ENCODE measurements around the gene PLA2G15.

Gene PLA2G15, protein sequence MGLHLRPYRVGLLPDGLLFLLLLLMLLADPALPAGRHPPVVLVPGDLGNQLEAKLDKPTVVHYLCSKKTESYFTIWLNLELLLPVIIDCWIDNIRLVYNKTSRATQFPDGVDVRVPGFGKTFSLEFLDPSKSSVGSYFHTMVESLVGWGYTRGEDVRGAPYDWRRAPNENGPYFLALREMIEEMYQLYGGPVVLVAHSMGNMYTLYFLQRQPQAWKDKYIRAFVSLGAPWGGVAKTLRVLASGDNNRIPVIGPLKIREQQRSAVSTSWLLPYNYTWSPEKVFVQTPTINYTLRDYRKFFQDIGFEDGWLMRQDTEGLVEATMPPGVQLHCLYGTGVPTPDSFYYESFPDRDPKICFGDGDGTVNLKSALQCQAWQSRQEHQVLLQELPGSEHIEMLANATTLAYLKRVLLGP

DNA sequence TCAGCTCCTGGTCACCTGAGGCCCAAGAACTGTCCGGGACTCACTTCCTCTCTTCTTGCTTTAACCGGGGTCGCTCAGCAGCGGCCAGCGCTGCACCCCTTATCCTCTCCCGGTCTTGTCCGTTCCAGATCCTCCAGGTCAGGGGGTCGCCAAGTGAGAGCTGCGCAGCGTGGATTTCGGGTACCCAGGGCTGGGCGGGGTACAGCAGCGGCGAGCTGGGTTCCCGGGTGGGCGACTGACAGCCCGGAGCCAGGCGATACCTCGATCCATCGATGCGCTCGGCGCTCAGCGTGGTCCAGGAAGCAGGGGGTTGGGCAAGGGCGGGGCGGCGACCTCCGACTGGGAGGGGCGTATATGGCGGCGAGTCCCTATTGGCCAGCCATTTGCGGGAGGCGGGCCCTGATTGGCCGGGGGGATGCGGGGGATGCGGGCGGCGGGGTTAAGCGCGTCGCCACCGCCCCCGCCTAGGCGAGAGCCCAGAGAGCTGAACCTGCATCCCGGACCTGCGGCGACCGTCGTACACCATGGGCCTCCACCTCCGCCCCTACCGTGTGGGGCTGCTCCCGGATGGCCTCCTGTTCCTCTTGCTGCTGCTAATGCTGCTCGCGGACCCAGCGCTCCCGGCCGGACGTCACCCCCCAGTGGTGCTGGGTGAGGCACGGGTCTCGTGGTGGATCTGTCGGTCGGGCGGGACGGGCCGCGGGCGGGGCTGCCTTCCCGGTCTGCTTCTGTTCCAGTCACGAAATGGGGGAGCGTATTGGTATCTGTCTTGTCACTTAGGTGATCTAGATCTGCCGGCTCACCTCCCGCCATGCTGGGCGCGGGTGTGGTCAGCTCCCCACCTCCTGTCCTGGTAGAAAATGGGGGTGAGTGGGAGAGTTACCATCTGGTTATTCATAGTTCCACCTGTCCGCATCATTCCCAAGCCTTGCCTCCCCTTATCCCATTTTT is at the start of gene PLA2G15:
Gene PLA2G15 (plus strand): TSS at position 471 of the 951 bp plus-strand sequence. CDS start 54 bp downstream, at position 525.
- peak; percentile 94 to 95 for DNase-seq (ENCODE audit: low read depth in 2 of 2, low spot score in 1 of 2)

DNA sequence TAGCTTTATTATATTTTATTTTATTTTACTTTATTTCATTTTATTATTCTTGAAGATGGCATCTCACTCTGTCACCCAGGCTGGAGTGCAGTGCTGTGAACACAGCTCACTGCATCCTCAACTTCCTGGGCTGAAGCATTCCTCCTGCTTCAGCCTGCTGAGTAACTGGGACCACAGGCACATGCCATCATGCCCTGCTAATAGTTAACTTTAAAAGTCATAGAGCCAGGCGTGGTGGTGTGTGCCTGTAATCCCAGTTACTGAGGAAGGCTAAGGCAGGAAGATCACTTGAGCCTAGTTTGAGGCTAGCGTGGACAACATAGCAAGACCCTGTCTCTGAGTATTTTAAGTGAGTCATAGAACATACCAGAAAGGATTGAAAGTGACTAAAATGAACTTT is 47.9 kb upstream of the PLA2G15 start:
- no peak for DNase-seq (ENCODE audit: low read depth in 2 of 2, low spot score in 1 of 2)

DNA sequence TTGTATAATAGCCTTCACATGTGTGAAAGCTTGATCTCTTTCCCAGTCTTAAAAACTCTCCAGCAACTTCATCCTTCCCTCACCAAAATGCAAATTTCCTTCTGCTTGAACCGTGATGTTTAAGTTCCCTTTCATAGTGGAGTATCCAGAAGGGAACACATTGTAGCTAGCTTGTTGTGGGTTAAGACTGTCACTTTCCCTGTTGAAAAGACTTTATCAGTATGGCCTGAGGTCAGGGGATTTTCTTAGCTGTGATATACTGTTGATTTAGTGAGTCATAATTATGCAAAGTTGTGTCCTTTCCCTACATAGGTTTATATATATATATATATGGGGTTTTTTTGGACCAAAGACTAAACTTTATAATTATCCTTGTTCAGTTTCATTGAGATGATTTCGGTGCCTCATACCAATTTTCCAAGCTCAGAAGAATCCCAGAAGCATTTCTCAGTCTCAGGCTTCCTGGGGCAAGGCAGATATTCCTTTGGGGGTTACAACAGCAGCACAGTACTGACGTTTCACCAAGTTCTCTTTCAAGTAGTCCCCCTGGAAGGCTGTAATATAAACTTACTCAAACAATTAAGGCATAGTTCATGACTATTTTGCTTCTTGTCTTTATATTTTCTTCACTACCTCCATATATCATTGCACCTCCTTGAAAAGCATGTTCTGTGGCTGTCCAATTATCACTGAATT is 44.9 kb upstream of the PLA2G15 start:
- no peak for DNase-seq (ENCODE audit: low read depth in 2 of 2, low spot score in 1 of 2)

DNA sequence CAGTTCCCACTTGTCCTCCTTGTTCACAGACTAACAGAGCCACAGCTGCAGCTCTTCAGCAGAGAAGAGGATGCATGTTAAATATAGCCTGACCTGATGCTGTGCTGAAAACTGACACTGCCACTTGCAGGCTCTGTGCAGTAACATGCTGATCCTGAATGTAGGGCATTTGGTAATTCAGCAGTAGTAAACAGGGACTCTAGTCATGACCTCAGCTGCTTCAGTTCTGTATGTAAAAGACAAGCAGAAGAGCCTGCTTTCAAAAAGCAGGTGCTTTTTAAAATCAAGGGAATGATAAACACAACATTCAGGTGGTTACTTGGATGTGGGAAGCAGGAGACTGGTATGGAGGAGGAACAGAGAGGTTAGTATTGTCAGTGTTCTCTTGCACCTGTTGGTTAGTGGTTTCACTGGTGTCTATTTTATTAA is 43.1 kb upstream of the PLA2G15 start:
- no peak for DNase-seq (ENCODE audit: low read depth in 2 of 2, low spot score in 1 of 2)

DNA sequence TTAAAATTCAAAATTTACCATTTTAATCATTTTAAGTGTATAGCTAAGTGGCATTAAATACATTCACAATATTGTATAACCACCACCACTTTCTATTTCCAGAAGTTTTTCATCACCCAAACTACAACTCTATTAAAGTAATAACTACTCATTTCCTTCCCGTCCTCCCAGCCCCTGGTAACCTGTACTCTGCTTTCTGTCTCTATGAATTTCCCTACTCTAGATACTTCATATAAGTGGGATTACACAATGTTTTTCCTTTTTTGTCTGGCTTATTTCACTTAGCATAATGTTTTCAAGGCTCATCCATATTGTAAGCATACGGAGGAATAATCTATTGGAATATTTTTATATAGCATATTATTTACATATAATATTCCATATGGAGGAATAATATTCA is 38.9 kb upstream of the PLA2G15 start:
- DNase-seq (ENCODE audit: low read depth in 2 of 2, low spot score in 1 of 2), result no peak

DNA sequence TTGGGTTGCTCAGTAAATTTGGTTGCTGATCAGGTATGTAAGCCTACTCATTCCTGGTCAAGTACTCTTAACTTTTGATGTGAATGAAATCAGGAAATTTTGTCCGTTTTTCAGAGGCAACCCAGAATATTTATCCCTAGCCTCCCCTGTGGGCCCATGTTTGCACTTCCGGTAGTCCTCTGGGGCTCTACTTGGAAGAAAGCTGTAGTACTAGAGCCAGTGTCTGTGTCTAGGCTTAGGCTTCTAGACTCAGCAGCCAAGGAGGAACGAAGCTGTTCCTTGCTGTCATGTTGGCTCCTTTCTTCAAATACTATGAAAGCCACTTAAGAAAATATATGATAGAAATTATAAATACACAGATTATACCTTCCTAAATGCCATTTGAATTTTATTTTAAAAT is 30.4 kb upstream of the PLA2G15 start:
- DNase-seq (ENCODE audit: low read depth in 2 of 2, low spot score in 1 of 2), result no peak

DNA sequence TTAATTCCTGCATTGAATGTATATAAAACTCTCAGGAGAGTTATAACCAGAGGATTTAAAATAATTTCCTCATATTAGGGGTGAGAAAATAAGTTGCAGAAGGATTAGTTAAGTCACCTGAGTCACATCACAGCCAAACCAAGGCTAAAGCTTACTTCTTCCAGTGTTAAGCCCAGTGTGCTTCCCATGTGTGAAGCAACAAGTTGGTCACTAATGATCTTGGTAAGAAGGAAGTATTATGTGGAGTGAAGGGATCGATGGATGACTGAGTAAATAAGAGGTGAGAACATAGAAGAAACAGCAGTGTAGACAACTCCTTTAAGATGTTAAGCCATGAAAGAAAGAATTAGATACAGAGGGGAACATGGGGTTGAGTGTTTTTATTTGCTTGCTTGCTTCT is 29.9 kb upstream of the PLA2G15 start:
- DNase-seq (ENCODE audit: low read depth in 2 of 2, low spot score in 1 of 2), result no peak

DNA sequence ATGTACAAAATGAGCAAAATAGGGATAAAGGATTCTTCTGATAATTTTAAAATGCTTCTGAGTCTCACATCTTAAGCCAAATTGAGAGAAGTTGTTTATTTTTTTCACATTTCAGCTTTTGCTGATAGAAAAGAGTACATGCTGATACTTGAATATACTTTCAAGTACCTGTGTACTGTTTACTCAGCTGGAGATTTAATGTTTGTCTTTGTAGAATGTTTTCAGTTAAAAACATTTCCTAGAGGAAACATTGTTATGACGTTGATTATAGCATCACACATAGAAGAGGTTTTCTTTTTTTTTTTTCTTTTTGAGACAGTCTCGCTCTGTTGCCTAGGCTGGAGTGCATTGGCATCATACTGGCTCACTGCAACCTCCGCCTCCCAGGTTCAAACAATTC is 28.9 kb upstream of the PLA2G15 start:
- no peak for DNase-seq (ENCODE audit: low read depth in 2 of 2, low spot score in 1 of 2)

DNA sequence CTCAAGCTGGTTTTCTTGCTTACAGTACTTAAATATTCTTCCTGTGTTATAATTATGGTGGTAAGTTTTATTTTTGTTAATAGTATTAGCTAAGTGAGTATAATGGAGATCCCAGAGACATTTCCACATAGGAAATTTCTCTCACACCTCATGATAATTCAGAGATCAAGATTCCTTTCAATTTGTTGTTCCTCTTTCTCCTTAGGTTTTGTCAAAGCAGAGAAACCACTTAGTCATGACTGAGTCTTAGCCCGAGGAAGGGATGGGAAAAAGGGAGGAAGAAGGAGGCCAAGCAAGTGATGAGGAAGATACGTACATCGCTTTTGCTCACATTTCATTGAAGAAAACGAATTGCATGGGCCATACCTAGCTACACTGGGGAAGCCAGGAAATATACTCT is 27.7 kb upstream of the PLA2G15 start:
- DNase-seq (ENCODE audit: low read depth in 2 of 2, low spot score in 1 of 2), result no peak

DNA sequence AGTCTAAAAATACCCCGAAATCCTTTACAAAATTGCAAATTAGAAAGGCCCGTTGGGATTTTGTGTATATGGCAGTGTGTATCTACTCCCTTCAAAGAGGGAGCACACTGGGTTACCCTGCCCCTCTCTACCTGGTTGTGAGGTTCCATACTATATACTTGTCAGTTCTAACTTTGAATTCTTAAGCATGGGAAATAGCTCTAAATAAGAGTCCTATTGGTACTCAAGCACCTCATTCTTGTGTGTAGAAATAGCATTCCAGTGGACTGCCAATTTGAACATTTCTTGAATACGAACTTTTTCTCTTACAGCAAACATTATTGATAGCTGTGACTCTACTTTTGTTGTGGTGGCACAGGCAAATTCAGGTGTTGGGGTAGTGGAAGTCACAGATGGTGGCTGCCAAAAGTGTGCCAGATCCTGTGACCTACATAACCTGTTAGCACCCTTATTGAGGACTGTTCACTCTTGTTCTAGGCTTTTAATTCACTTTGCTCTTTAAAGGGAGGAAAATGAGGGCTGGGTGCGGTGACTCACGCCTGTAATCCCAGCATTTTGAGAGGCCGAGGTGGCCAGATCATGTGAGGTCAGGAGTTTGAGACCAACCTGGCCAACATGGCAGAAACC is 25.3 kb upstream of the PLA2G15 start:
- no peak for DNase-seq (ENCODE audit: low read depth in 2 of 2, low spot score in 1 of 2)

DNA sequence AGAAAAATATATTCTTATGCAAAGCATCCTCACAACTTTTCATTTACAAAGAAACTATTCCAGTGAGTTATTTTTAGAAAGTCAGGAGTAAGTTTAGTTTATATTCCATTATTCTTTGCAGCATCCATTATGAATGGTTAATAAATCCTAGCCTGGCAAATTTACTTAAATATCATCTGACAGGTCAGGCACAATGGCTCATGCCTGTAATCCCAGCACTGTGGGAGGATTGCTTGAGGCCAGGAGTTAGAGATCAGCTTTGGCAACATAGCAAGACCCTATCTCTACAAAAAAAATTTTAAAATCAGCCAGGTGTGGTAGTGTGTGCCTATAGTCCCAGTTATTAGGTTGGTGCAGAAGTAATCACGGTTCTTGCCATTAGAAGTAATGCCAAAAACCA is 22.1 kb upstream of the PLA2G15 start:
- DNase-seq (ENCODE audit: low read depth in 2 of 2, low spot score in 1 of 2), result no peak

DNA sequence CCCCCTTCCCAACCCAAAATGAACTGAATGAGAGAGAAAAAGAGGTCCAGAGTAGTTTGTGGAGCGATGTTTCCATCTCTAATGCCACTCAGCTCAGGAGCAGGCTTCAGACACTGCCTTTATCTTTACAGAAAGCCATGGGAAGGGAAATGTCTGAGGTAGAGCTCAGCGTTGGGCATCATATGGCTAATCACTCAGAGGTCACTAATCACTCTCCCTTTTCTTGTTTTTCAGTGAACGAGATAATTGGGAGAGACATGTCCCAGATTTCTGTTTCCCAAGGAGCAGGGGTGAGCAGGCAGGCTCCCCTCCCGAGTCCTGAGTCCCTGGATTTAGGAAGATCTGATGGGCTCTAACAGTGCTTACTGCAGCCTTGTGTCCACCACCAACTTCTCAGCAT is 19.1 kb upstream of the PLA2G15 start:
- no peak for DNase-seq (ENCODE audit: low read depth in 2 of 2, low spot score in 1 of 2)

DNA sequence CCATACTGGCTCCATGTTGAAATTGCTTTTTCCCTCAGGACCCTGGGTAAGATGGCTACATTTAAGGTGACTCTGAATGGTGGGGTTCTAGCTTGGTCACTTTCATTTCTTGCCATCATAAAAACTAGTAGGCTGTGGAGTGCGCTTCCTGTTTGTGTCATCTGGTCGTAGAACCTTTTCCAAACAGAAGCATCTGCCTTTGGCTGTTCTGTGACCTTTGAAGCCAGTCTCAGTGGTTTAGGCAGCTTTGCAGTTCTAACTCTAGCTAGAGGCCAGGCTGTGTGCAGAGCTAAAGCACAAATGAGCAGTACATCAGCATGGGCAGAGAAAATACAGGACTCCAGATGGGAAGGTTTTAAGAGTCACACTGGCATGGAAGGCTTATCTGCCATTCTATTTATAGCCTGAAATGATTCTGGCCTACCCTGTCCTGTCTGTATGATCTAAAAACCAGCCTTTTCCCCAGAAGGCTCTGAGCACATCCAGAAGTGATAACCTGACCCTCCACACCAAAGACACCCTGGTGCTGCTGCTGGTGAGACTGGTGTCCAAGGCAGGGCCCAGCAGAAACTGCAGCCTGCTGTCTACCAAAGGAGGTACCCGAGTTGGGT is 17.9 kb upstream of the PLA2G15 start:
- no peak for DNase-seq (ENCODE audit: low read depth in 2 of 2, low spot score in 1 of 2)

DNA sequence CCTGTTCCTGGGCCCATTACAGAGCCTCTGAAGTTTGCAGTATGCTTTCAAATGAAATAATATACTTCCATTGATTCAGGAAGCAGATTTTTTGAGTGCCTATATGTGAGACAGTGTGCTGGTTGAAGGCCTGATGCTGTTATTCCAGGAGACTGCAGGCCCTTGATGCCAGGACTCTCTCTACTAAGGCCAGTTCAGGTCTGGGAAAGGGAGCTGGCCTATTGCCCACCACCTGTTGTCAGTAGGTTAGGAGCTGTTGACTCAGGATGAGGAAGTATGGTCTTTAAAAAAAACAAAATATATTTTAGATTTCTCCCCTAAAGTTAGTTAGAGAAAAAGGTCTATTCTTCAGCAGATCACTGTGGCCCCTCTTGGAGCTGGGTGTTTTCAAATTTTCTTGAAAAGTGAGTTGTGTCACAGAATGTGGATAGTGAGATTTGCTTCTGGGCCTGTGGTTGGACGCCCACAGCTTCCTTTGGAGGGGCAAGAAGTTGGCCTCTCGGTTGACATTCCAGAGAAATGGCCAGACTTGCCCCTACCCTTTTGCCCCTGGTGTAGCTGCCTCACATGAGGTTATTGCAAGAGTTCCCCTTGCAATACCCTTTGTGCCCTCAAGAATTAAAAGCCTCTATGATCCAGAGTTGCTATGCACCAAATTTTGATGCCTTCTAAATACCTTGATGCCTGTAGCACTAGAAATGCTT is 17.2 kb upstream of the PLA2G15 start:
- no peak for DNase-seq (ENCODE audit: low read depth in 2 of 2, low spot score in 1 of 2)

DNA sequence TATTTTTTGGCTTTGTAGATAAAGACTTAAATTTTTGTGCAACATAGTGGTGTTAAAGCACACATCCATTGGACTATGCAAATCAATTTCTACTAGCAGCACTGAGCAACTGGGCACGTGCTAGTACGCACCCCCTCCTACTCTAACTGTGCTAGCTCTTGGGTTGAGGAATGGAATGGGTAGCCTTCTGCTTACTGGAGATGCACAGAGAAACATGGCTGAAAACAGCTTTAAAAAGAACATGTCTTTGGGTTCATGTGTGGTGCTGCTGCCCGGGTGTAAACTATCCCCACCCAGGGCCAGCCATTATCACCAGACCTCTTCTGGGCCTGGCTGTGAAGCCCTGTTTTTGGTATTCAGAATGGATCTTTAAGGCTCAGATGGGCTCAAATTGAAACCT is 16.5 kb upstream of the PLA2G15 start:
- DNase-seq (ENCODE audit: low read depth in 2 of 2, low spot score in 1 of 2), result no peak

DNA sequence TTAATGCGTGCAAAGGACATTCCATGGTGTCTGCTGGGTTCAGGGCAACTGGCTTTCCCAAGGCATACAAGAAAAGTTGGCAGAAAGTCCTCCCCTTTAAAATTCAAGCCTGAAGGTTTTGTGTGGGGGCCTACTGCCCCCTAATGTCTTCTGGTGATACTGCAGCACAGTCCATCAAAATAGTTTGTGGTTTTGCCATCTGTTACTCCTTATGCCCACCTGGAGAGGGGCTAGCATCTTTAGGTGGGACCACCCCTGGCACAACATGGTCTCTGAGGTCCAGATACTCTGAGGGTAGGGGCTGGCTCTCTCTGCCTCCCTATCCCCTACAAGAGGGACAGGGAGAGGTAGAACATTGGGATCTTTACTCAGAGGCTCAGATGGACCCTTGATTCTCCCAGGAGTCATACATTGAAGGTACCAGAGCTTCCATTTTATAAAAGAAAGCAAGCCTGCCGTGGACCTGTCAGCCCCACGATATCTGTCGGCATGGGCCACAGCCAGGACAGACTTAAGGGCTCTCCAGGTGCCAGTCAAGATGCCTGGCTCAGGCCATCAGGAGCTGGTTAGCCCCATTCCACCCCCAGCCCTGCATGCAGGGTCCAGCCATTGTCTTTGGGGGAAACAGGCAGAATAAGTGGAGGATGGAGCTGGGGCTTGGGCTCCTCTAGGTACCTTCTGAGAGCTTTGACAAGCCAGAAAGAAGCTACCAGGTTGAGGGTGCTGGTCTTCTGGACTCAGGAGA is 15.6 kb upstream of the PLA2G15 start:
- DNase-seq (ENCODE audit: low read depth in 2 of 2, low spot score in 1 of 2), result no peak

DNA sequence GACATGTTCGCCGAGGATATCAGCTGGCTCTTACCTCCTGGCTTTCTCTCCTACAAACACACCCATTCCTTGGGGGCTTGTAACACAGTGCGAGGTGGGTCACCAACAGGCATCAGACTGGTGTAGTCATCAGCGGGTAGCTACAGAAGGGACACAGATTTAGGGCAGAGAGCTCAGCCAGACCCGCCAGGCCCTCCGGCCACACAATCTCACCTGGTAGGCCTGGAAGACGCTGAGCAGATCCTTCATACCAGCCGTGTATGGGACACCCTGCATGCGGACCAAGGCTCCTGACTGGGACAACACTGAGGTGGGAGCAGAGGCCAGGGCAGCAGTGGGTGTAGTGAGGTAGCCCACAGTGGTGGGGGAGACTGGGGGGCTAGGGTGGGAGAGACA is 15.0 kb upstream of the PLA2G15 start:
- no peak for DNase-seq (ENCODE audit: low read depth in 2 of 2, low spot score in 1 of 2)

DNA sequence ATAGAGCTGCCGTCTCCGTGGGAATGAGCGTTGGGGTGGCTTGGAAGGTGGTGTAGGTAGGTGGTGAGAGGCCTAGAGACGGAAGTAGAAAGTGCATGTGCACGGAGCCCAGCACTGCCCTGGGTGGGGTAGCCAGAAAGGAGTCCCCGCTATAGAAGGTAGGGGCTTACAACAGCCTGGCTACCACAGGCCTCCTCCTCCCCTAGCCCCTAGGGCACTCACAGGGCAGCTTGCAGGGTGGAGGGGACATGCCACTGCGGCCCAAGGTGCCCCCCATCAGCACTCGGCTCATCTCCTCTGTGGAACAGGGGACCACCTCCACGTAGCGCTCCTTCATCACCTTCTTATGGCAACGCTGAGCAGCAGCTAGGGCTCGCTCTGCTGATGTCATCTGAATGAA is 14.2 kb upstream of the PLA2G15 start:
- DNase-seq (ENCODE audit: low read depth in 2 of 2, low spot score in 1 of 2), result no peak

DNA sequence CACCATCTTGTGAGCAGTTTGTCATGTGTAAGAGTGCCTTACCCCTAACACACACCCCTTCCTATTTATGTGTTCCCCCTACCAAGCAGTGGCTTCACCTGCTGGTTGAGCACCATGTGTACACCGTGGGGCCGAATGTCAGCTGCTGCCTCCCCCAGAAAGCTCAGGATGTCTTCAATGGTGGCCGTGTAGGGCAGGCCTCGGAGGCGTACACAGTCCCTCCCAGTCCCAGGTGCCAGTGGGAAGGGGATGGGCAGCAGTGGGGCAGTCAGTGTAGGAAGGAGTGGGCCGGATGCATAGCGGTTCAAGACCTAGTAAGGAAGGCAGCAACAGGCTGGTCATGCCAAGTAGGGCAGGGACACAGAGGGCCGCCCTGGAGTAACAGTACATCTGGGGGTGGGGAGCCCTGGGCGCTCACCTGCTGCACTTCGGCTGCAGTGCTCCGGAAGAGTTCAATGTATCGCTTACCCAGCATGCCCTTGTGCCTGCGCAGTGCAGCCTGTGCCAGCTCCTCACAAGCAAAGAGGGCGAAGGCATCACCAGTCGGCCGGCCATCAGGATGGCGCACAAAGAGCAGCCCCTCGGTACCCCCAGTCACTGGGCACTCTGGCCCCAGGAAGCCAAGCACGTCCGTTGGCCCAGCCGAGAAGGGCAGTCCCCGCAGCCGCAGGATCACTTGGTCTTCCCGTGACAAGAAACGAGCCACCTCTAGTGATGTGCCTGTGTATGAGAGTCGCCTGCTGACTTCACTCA is 13.6 kb upstream of the PLA2G15 start:
- DNase-seq (ENCODE audit: low read depth in 2 of 2, low spot score in 1 of 2), result no peak
